ENCODE data around the gene GFPT1. TPM values are rescaled to one million over a fixed set of nuclear protein-coding genes. Genes with fewer than 3 reads are reported as not detected.

Gene GFPT1
- total RNA-seq, 2 experiments from 2014 or later = 27.4 to 29.6 TPM

GRCh38 chr2:69292256-69292655 lies 94.8 kb downstream of the GFPT1 start:
- Mint-ChIP-seq H3K4me3 (no peak overlapping the region), H3K9me3 (no peaks in the 10 kb centered on the region)
- CTCF ChIA-PET = no interaction called here

GRCh38 chr2:69291721-69292120 lies 95.3 kb downstream of the GFPT1 start:
- no peaks in the 10 kb centered on the region for H3K36me3 Mint-ChIP-seq (ENCODE audit: low read depth)
- ChIA-PET CTCF (no interaction called here), POLR2A (no interaction called here)
- H3K4me3 Mint-ChIP-seq = no peak overlapping the region
- H3K27ac Mint-ChIP-seq = no peak overlapping the region
- no peaks in the 10 kb centered on the region for H3K4me1 Mint-ChIP-seq
- peaks cover 25% of the 10 kb centered on the region for H3K27me3 Mint-ChIP-seq
- no peaks in the 10 kb centered on the region for H3K9me3 Mint-ChIP-seq
- no peak for DNase-seq

More at GRCh38 chr2:69292256-69292655, 94.8 kb downstream of the GFPT1 start:
- Mint-ChIP-seq H3K36me3 (ENCODE audit: low read depth) (no peaks in the 10 kb centered on the region), H3K27ac (no peak overlapping the region), H3K27me3 (peaks cover 25% of the 10 kb centered on the region), H3K4me1 (no peaks in the 10 kb centered on the region)
- POLR2A ChIA-PET = no interaction called here
- no peak for DNase-seq

GRCh38 chr2:69291004-69291650 lies 95.9 kb downstream of the GFPT1 start:
- peaks cover 22% of the 10 kb centered on the region for H3K27me3 Mint-ChIP-seq
- no peaks in the 10 kb centered on the region for H3K4me1 Mint-ChIP-seq
- no peak overlapping the region for H3K4me3 Mint-ChIP-seq
- ChIA-PET POLR2A (no interaction called here), CTCF (no interaction called here)
- H3K27ac Mint-ChIP-seq = no peak overlapping the region
- H3K36me3 Mint-ChIP-seq (ENCODE audit: low read depth) = no peaks in the 10 kb centered on the region
- no peak for DNase-seq
- no peaks in the 10 kb centered on the region for H3K9me3 Mint-ChIP-seq

GRCh38 chr2:69288429-69288828 lies 98.6 kb downstream of the GFPT1 start:
- Mint-ChIP-seq H3K9me3 (no peaks in the 10 kb centered on the region), H3K4me3 (no peak overlapping the region), H3K27ac (no peak overlapping the region), H3K4me1 (no peaks in the 10 kb centered on the region), H3K36me3 (ENCODE audit: low read depth) (no peaks in the 10 kb centered on the region), H3K27me3 (peaks cover 19% of the 10 kb centered on the region)
- ChIA-PET CTCF (no interaction called here), POLR2A (no interaction called here)
- no peak for DNase-seq

- Mint-ChIP-seq H3K4me1 (no peaks in the 10 kb centered on the region), H3K27me3 (peaks cover 19% of the 10 kb centered on the region), H3K4me3 (no peak overlapping the region), H3K27ac (no peak overlapping the region), H3K36me3 (ENCODE audit: low read depth) (no peaks in the 10 kb centered on the region), H3K9me3 (no peaks in the 10 kb centered on the region)
- ChIA-PET CTCF (no interaction called here), POLR2A (no interaction called here)
- no peak for DNase-seq
Observed at GRCh38 chr2:69287544-69287943, 99.5 kb downstream of the GFPT1 start.

- Mint-ChIP-seq H3K27ac (no peak overlapping the region), H3K4me1 (no peaks in the 10 kb centered on the region), H3K36me3 (ENCODE audit: low read depth) (no peaks in the 10 kb centered on the region), H3K9me3 (no peaks in the 10 kb centered on the region), H3K4me3 (no peak overlapping the region), H3K27me3 (peaks cover 12% of the 10 kb centered on the region)
- ChIA-PET POLR2A (no interaction called here), CTCF (no interaction called here)
- no peak for DNase-seq
Observed at GRCh38 chr2:69285379-69285894, 101.6 kb downstream of the GFPT1 start.

- H3K4me3 Mint-ChIP-seq = no peak overlapping the region
- no peak for DNase-seq
- H3K9me3 Mint-ChIP-seq = no peaks in the 10 kb centered on the region
- H3K4me1 Mint-ChIP-seq = no peaks in the 10 kb centered on the region
- peaks cover 11% of the 10 kb centered on the region for H3K27me3 Mint-ChIP-seq
- CTCF ChIA-PET = no interaction called here
- POLR2A ChIA-PET = no interaction called here
- H3K27ac Mint-ChIP-seq = no peak overlapping the region
- H3K36me3 Mint-ChIP-seq (ENCODE audit: low read depth) = no peaks in the 10 kb centered on the region
Observed at GRCh38 chr2:69280796-69281412, 106.1 kb downstream of the GFPT1 start.

- peaks cover 17% of the 10 kb centered on the region for H3K27me3 Mint-ChIP-seq
- ChIA-PET POLR2A (no interaction called here), CTCF (no interaction called here)
- H3K36me3 Mint-ChIP-seq (ENCODE audit: low read depth) = no peaks in the 10 kb centered on the region
- DNase-seq = no peak
- H3K4me3 Mint-ChIP-seq = no peak overlapping the region
- no peaks in the 10 kb centered on the region for H3K9me3 Mint-ChIP-seq
- no peaks in the 10 kb centered on the region for H3K4me1 Mint-ChIP-seq
- no peak overlapping the region for H3K27ac Mint-ChIP-seq
Observed at GRCh38 chr2:69279931-69280681, 106.9 kb downstream of the GFPT1 start.

- Mint-ChIP-seq H3K27ac (no peak overlapping the region), H3K9me3 (no peaks in the 10 kb centered on the region), H3K4me1 (no peaks in the 10 kb centered on the region), H3K27me3 (peaks cover 21% of the 10 kb centered on the region), H3K4me3 (no peak overlapping the region), H3K36me3 (ENCODE audit: low read depth) (no peaks in the 10 kb centered on the region)
- DNase-seq = no peak
- ChIA-PET CTCF (interaction anchor here (0.5 kb wide), 1 partner anchor 100 kb away, joined by 4 read pairs; no protein-coding TSS in a partner anchor), POLR2A (no interaction called here)
Observed at GRCh38 chr2:69279211-69279610, 107.8 kb downstream of the GFPT1 start.

- H3K36me3 Mint-ChIP-seq (ENCODE audit: low read depth) = no peaks in the 10 kb centered on the region
- no peak for DNase-seq
- H3K9me3 Mint-ChIP-seq = no peaks in the 10 kb centered on the region
- H3K4me1 Mint-ChIP-seq = no peaks in the 10 kb centered on the region
- POLR2A ChIA-PET = interaction anchor here (0.6 kb wide), 1 partner anchor 1216 kb away, joined by 3 read pairs; no protein-coding TSS in a partner anchor
- H3K27me3 Mint-ChIP-seq = peaks cover 28% of the 10 kb centered on the region
- H3K4me3 Mint-ChIP-seq = no peak overlapping the region
- CTCF ChIA-PET = no interaction called here
- no peak overlapping the region for H3K27ac Mint-ChIP-seq
Observed at GRCh38 chr2:69278366-69278765, 108.7 kb downstream of the GFPT1 start.

GRCh38 chr2:69275490-69275889 lies 111.5 kb downstream of the GFPT1 start:
- POLR2A ChIA-PET = no interaction called here
- Mint-ChIP-seq H3K4me1 (no peaks in the 10 kb centered on the region), H3K36me3 (ENCODE audit: low read depth) (no peaks in the 10 kb centered on the region), H3K27ac (no peak overlapping the region), H3K27me3 (peaks cover 40% of the 10 kb centered on the region), H3K9me3 (no peaks in the 10 kb centered on the region), H3K4me3 (no peak overlapping the region)
- CTCF ChIA-PET = no interaction called here
- no peak for DNase-seq

- Mint-ChIP-seq H3K36me3 (ENCODE audit: low read depth) (no peaks in the 10 kb centered on the region), H3K27ac (no peak overlapping the region), H3K27me3 (peaks cover 46% of the 10 kb centered on the region), H3K9me3 (no peaks in the 10 kb centered on the region), H3K4me3 (no peak overlapping the region), H3K4me1 (no peaks in the 10 kb centered on the region)
- ChIA-PET POLR2A (no interaction called here), CTCF (no interaction called here)
- no peak for DNase-seq
Observed at GRCh38 chr2:69272803-69273471, 114.1 kb downstream of the GFPT1 start.

GRCh38 chr2:69271831-69272257 lies 115.2 kb downstream of the GFPT1 start:
- Mint-ChIP-seq H3K4me1 (no peaks in the 10 kb centered on the region), H3K36me3 (ENCODE audit: low read depth) (no peaks in the 10 kb centered on the region), H3K9me3 (no peaks in the 10 kb centered on the region), H3K27me3 (peaks cover 46% of the 10 kb centered on the region), H3K4me3 (no peak overlapping the region), H3K27ac (no peak overlapping the region)
- no peak for DNase-seq
- ChIA-PET POLR2A (no interaction called here), CTCF (no interaction called here)

All from activated CD4-positive, alpha-beta memory T cell treated with anti-CD3 and anti-CD28 coated beads, Interleukin-2, amount 10 ng/mL, durations not matched to agents 7 days and 5 days (primary cell).